GM21717 (cell line): ENCODE data around the gene DISC1.
"Not testable (repeated sequence)": the region's sequence is repeated elsewhere in the genome, so short reads cannot be mapped to it uniquely, and the experiment has no call there.

Experiments
- ATAC-seq: cut with Tn5 transposase; IDR thresholded peaks from one replicate; pipeline ENCODE4 v1.9.1; 2021; ENCODE audit warnings: mild to moderate bottlenecking, moderate library complexity; ENCODE audit not compliant: unreplicated experiment

The DISC1 gene

GRCh38 chr1:231724041-231724440 is 97.5 kb downstream of the DISC1 start:
- no peak for ATAC-seq

- no peak for ATAC-seq
These were observed 98.5 kb downstream of the DISC1 start for GRCh38 chr1:231724876-231725647.

GRCh38 chr1:231727171-231727570 is 100.6 kb downstream of the DISC1 start:
- no peak for ATAC-seq

- ATAC-seq, result not testable (repeated sequence)
These were observed 102.4 kb downstream of the DISC1 start for GRCh38 chr1:231728987-231729386.

GRCh38 chr1:231729544-231729943 is 103.0 kb downstream of the DISC1 start:
- no peak for ATAC-seq

- no peak for ATAC-seq
These were observed 104.7 kb downstream of the DISC1 start for GRCh38 chr1:231731268-231731667.

GRCh38 chr1:231733063-231733462 is 106.5 kb downstream of the DISC1 start:
- ATAC-seq, result no peak

GRCh38 chr1:231733672-231734071 is 107.1 kb downstream of the DISC1 start:
- ATAC-seq, result no peak

GRCh38 chr1:231734417-231734816 is 107.8 kb downstream of the DISC1 start:
- ATAC-seq, result no peak

GRCh38 chr1:231735411-231735810 is 108.8 kb downstream of the DISC1 start:
- no peak for ATAC-seq

GRCh38 chr1:231735941-231736340 is 109.4 kb downstream of the DISC1 start:
- no peak for ATAC-seq

- ATAC-seq, result no peak
These were observed 109.9 kb downstream of the DISC1 start for GRCh38 chr1:231736464-231736863.

- no peak for ATAC-seq
These were observed 112.0 kb downstream of the DISC1 start for GRCh38 chr1:231738554-231738953.

- ATAC-seq, result no peak
These were observed 117.4 kb downstream of the DISC1 start for GRCh38 chr1:231743966-231744365.

GRCh38 chr1:231748760-231749415 is 122.3 kb downstream of the DISC1 start:
- ATAC-seq, result no peak

GRCh38 chr1:231750296-231750695 is 123.7 kb downstream of the DISC1 start:
- ATAC-seq, result no peak

- ATAC-seq, result no peak
These were observed 124.3 kb downstream of the DISC1 start for GRCh38 chr1:231750818-231751362.

- ATAC-seq, result no peak
These were observed 124.8 kb downstream of the DISC1 start for GRCh38 chr1:231751415-231751814.

GRCh38 chr1:231753313-231753712 is 126.7 kb downstream of the DISC1 start:
- ATAC-seq, result no peak

- ATAC-seq, result peak; percentile 24
These were observed 130.5 kb downstream of the DISC1 start for GRCh38 chr1:231757101-231757404.

- no peak for ATAC-seq
These were observed 131.2 kb downstream of the DISC1 start for GRCh38 chr1:231757759-231758158.

- no peak for ATAC-seq
These were observed 134.7 kb downstream of the DISC1 start for GRCh38 chr1:231761252-231761651.
